Brain microvascular endothelial cell (primary cell): ENCODE measurements around the gene ERICH2.

ENCODE experiments used
- DNase-seq: peaks from one replicate; pipeline ENCODE4 v3.0.0-alpha.2; 2020
- H3K27ac ChIP-seq: fragments of 250-450 bp; sonication (Bioruptor Pico); 2 replicates; pipeline ENCODE4 v1.5.1; 2020; ENCODE audit warnings: mild to moderate bottlenecking, moderate library complexity
- H3K27me3 ChIP-seq: fragments of 250-450 bp; sonication (Bioruptor Pico); replicated peaks from 2 replicates; pipeline ENCODE4 v1.5.1; 2020; ENCODE audit warnings: mild to moderate bottlenecking
- H3K36me3 ChIP-seq: fragments of 250-450 bp; sonication (Bioruptor Pico); replicated peaks from 2 replicates; pipeline ENCODE4 v1.5.1; 2020; ENCODE audit warnings: mild to moderate bottlenecking
- H3K4me3 ChIP-seq: 2 replicates; pipeline ENCODE4 v1.5.1; 2011; ENCODE audit warnings: low read depth, mild to moderate bottlenecking, control low read depth, low read length, moderate library complexity
- in situ Hi-C: cut with HindIII; loops from 2 replicates; pipeline ENCODE4 v1.10.0; 2017; ENCODE audit warnings: low sequenced_read_pairs, low pct_ligation_motif_present
- TF ChIP-seq, protein P1 (sequence below): IDR thresholded peaks from 2 replicates; pipeline ENCODE4 v1.5.1; 2011; ENCODE audit warnings: low read depth, mild to moderate bottlenecking, moderate library complexity, low read length, control low read depth, inconsistent platforms; ENCODE audit errors: missing control alignments

ERICH2 gene

GRCh38 chr2:170742000-170742399 is 28.2 kb upstream of the ERICH2 start:
- no peaks in the 10 kb centered on the region for H3K36me3 ChIP-seq
- H3K27ac ChIP-seq = no peak overlapping the region
- no peak overlapping the region for H3K4me3 ChIP-seq
- in situ Hi-C loops = no loop called here
- no peak for DNase-seq
- H3K27me3 ChIP-seq = no peaks in the 10 kb centered on the region
- TF ChIP-seq, protein P1, sequence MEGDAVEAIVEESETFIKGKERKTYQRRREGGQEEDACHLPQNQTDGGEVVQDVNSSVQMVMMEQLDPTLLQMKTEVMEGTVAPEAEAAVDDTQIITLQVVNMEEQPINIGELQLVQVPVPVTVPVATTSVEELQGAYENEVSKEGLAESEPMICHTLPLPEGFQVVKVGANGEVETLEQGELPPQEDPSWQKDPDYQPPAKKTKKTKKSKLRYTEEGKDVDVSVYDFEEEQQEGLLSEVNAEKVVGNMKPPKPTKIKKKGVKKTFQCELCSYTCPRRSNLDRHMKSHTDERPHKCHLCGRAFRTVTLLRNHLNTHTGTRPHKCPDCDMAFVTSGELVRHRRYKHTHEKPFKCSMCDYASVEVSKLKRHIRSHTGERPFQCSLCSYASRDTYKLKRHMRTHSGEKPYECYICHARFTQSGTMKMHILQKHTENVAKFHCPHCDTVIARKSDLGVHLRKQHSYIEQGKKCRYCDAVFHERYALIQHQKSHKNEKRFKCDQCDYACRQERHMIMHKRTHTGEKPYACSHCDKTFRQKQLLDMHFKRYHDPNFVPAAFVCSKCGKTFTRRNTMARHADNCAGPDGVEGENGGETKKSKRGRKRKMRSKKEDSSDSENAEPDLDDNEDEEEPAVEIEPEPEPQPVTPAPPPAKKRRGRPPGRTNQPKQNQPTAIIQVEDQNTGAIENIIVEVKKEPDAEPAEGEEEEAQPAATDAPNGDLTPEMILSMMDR = no peak

DNA sequence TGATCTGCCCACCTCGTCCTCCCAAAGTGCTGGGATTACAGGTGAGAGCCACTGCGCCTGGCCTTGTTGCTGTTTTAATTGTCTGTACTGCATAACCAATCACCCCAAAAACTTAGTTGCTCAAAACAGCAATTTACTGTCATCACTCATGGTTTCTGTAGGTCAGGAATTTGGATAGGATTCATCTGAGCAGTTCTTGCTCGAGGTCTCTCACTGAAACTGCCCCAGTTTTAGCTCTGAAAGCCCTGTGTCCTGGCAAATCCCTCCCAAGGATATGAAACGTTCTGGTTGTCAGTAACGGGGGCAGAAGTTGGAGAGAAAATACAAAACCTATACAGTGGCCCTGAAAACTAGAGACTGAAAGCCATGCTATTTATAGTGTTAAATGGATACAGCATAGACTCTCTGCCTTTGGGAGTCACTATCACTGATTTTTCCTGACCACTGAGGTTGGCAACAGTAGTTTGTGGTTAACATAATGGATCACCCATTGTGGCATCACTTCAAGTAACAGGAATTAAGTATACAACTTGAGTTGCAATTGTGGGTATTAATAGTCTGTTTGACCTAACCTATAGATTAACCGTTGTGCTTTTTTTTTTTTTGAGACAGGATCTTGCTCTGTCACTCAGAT is 27.2 kb upstream of the ERICH2 start:
- no peak overlapping the region for H3K27ac ChIP-seq
- H3K27me3 ChIP-seq = no peaks in the 10 kb centered on the region
- no peak for DNase-seq
- H3K4me3 ChIP-seq = no peak overlapping the region
- in situ Hi-C loops = no loop called here
- no peaks in the 10 kb centered on the region for H3K36me3 ChIP-seq
- TF ChIP-seq, protein P1 = no peak

GRCh38 chr2:170743530-170744239 is 26.5 kb upstream of the ERICH2 start:
- TF ChIP-seq, protein P1 = no peak
- no peak for DNase-seq
- Histone ChIP-seq H3K4me3 (no peak overlapping the region), H3K27me3 (no peaks in the 10 kb centered on the region), H3K27ac (no peak overlapping the region), H3K36me3 (no peaks in the 10 kb centered on the region)
- in situ Hi-C loops = no loop called here

- Histone ChIP-seq H3K4me3 (no peak overlapping the region), H3K27me3 (no peaks in the 10 kb centered on the region), H3K27ac (no peak overlapping the region), H3K36me3 (no peaks in the 10 kb centered on the region)
- TF ChIP-seq, protein P1 = no peak
- in situ Hi-C loops = no loop called here
- no peak for DNase-seq
These were observed 25.8 kb upstream of the ERICH2 start for GRCh38 chr2:170744248-170745002.

DNA sequence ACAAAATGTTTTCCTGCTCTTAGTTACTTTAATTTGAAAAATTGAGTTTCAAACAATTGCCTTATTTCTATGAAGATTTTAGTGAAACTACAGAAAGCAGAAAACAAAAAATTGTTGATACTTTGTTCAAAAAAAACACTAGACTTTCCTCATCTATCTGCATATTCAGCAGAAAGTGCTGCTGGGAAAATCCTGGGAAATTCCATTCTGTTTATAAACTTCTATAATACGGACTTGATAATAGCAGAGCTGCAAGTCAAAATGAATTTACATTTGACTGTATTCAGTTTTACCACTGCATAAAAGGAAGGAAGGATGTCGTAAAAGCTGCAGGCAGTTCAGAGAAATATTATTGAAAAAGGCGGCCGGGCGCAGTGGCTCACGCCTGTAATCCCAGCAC is 24.9 kb upstream of the ERICH2 start:
- no peaks in the 10 kb centered on the region for H3K27me3 ChIP-seq
- in situ Hi-C loops = no loop called here
- no peaks in the 10 kb centered on the region for H3K36me3 ChIP-seq
- no peak for DNase-seq
- TF ChIP-seq, protein P1 = no peak
- H3K27ac ChIP-seq = no peak overlapping the region
- H3K4me3 ChIP-seq = no peak overlapping the region
